GDM1 (cell line): ENCODE data around the gene FBXO10.
"Not testable (repeated sequence)": the region's sequence is repeated elsewhere in the genome, so short reads cannot be mapped to it uniquely, and the experiment has no call there.

Experiments
- DNase-seq: peaks from one replicate; lab custom pipeline; 2025; lab: John Stamatoyannopoulos, UW

Gene FBXO10

DNA sequence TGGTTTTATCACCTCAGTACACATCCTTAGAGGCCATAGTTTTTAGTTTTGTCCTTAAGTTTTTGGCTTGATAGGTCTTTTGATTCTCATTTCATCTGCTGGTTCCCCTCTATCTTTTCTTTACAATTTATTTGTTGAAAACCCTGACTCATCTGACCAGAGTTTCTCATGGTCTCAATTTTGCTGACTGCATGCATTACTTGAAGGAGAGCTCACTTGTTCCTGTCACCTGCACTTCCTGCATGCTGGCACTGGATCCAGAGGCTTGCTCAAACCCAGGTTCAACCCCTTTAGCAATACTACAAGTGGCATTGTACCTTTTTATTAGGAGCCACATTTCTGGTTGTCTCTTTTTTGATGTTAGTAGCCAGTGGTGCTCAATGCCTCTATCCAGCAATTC is 26.7 kb downstream of the FBXO10 start:
- DNase-seq: no peak

- DNase-seq: no peak
Observed at GRCh38 chr9:37547328-37547878, 28.8 kb downstream of the FBXO10 start.

DNA sequence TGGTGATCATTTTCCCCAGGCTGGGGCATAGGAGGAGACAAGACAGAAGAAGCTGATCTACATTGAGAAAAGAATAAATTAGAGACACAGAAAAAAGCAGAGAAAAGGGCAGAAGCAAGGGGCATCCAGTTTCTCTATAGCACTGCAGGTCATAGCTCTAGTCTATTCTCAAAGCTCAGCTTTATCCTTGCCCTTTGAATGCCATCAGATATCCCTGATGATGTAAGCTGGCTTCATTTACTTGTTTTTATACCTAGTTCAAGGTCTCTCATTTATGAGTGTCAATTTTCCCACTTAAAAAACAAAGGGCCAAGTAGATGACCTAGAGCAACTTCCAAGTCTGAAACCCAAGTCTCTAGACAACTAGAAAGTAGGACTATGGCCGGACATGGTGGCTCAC is 32.7 kb downstream of the FBXO10 start:
- no peak for DNase-seq

- DNase-seq: no peak
Observed at GRCh38 chr9:37542895-37543294, 33.3 kb downstream of the FBXO10 start.

DNA sequence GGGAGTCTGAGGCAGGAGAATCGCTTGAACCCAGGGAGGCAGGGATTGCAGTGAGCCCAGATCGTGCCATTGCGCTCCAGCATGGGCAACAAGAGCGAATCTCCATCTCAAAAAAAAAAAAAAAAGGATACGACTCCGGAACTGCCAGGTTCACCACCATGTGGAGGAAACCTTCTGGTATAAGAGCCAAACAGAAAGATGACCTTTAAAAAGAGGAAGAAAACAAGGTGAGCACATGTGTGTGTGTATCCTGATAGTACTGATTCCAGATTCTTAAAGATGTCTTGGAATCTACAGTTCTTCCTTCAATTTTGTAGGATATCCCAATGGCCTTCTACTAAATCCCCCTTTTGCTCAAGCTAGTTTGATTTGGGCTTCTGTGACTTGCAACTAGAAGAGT is 33.7 kb downstream of the FBXO10 start:
- DNase-seq: no peak

DNA sequence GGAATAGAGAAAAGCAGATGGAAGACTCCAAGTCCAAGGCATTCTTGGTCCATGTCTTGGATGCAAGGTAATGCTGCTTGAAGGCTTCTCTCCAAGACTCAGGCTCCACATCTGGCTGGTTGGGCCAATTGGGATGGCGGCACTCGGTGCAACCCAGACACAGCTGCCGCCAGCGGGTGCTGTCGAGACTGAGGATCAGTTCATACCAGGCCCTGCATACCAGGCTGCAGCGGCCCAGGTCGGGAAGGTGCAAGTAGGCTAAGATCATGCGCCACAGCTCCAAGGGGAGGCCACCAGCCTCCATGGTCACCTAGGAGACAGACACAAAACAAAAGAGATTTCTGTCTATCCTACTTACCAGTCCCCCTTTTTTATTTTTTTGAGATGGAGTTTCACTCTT is 34.7 kb downstream of the FBXO10 start:
- no peak for DNase-seq

GRCh38 chr9:37540634-37541033 is 35.5 kb downstream of the FBXO10 start:
- no peak for DNase-seq

DNA sequence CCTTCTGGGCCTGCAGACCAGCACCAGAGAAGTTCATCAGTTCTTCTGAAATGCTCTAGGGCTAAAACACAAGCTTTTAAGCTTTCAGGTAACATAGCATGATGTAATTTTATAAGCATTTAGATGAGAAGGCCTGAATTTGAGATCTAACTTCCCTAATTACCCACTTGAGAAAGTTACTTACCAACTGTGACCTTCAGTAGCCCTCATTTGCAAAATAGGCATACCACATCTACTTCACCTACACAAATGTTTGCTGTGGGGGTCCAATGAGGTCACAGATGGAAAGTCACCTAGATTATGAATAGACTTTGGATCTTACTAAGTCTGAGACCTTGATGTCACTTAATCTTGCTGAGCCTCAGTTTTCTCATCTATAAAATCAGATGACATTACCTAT is 36.5 kb downstream of the FBXO10 start:
- no peak for DNase-seq

DNA sequence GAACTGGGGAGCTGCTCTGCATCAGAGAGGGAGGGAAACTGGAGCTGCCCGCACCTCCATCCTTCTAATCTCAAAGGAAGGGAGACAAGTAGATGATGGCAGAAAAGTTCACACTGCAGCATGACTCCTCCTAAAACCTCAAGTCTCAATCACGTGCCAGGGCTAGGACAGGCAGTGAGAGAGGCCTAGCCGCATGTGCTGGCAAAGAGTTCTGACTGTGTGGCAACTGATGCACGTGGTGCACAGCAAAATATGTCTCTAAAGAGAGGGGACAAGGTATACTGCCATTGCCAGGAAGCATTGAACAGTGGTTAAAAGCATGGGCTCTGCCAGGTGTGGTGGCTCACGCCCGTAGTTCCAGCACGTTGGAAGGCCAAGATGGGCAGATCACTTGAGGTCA is 38.1 kb downstream of the FBXO10 start:
- no peak for DNase-seq

GRCh38 chr9:37534901-37535300 is 41.3 kb downstream of the FBXO10 start:
- DNase-seq: no peak

- DNase-seq: no peak
Observed at GRCh38 chr9:37534412-37534811, 41.8 kb downstream of the FBXO10 start.

GRCh38 chr9:37531699-37532098 is 44.5 kb downstream of the FBXO10 start:
- DNase-seq: no peak

DNA sequence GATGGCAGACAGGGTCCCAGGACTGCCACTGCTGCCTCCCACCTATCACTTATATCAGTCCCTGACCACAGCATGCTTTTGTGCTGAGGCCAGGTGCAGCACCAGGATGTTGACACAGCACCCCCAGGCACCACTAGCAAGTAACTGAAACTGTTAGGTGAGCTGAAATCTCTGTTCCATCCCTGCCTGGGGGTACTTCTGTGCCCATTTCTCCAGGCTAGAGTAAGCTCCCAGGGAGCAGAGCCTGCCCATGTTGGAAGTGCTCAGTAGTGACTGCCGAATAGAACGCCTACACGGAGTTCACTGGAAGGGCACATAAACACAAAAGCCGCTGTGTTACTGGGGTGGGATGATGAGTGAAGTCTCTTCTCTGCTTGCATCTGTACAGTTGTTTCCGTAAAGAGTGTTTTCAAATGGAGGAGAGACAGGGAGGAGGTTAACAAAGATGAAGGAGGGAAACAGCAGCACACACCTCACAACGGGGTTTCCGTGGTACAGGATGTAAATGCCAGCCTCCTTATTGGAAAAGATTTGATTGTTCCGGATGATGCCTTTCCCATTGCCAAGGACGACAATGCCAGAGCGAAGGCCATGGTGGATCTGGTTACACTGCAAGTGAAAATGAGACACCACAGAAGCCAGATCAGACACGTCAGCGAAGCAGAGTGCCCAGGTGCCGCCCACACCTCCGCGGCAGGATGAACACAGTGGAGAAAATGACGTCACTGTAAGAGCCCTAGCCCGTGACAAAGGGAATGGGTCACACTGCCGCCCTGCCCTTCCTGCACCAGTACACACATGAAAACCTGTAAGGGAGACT is 47.3 kb downstream of the FBXO10 start:
- DNase-seq: no peak

GRCh38 chr9:37523916-37524315 is 52.3 kb downstream of the FBXO10 start:
- no peak for DNase-seq

DNA sequence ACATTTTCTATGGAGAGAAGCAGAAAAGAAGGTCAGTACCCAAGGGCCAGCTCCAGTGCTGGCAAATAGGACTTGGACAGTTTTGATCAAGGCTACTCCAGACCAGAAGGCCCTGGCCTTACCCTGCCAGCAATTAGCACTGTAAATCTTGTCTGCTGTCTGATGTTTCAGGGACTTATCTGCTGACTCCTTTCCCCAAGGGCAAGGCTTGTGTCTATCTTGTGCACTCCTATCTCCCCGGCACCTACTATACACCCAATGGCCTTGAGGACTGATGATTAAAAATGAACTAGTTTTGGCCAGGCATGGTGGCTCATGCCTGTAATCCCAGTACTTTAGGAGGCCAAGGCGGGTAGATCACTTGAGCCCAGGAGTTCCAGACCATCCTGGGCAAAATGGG is 53.2 kb downstream of the FBXO10 start:
- DNase-seq: no peak

- DNase-seq: no peak
Observed at GRCh38 chr9:37521111-37521510, 55.1 kb downstream of the FBXO10 start.

GRCh38 chr9:37520641-37521040 is 55.5 kb downstream of the FBXO10 start:
- DNase-seq: no peak

GRCh38 chr9:37517923-37518322 is 58.3 kb downstream of the FBXO10 start:
- DNase-seq: no peak

DNA sequence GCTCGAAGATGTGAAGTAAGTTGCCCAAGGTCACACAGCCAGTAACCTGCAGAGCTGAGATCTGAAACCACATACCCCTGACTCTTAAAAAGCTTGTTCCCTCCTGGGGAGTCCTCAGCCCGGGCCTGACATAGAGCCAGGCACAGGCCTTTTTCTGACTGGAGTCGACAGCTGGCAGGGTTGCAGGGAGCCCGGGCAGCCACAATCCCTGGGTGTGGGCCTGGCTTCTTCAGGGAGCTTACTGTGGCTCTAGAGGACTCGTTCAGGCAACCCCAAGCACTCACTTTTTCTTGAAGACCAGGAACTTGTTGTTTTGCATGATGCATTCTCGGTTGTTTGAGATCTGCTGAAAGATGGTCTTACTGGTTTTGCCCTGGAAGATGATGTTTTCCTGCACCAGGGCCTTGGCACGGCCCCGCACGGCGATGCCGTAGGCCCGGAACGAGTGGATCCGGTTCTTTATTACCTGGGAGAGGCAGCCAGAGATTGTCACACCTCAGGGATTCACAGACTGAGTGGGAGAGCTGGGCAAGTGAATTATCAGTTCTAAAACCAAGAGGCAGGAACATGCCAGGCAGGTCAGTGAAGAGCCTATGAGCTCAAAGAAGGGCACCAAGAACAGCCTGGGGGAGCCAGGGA is 60.4 kb downstream of the FBXO10 start:
- no peak for DNase-seq

GRCh38 chr9:37514999-37515398 is 61.2 kb downstream of the FBXO10 start:
- no peak for DNase-seq

- DNase-seq: not testable (repeated sequence)
Observed at GRCh38 chr9:37514415-37514814, 61.8 kb downstream of the FBXO10 start.

- no peak for DNase-seq
Observed at GRCh38 chr9:37512437-37512836, 63.7 kb downstream of the FBXO10 start.
